Effector memory CD4-positive, alpha-beta T cell (primary cell): ENCODE data around the gene RTL3.
"Not testable (repeated sequence)": the region's sequence is repeated elsewhere in the genome, so short reads cannot be mapped to it uniquely, and the experiment has no call there.

Experiments used
- DNase-seq, 3 donors: peaks; one replicate each; pipeline ENCODE4 v3.0.0-alpha.2; 2020
- H3K27ac ChIP-seq: 2 replicates; pipeline ENCODE4 v1.7.0; 2013; ENCODE audit warnings: mild to moderate bottlenecking, low read length, moderate library complexity; ENCODE audit not compliant: insufficient read depth, poor library complexity, severe bottlenecking
- H3K27me3 ChIP-seq: replicated peaks from 2 replicates; pipeline ENCODE4 v1.7.0; 2013; ENCODE audit warnings: mild to moderate bottlenecking, low read length; ENCODE audit not compliant: insufficient read depth, control insufficient read depth, poor library complexity, severe bottlenecking
- H3K36me3 ChIP-seq: 2 replicates; pipeline ENCODE4 v1.7.0; 2013; ENCODE audit warnings: mild to moderate bottlenecking, low read length, moderate library complexity; ENCODE audit not compliant: control insufficient read depth, insufficient read depth
- H3K4me1 ChIP-seq: 2 replicates; pipeline ENCODE4 v1.7.0; 2013; ENCODE audit warnings: low read length, mild to moderate bottlenecking; ENCODE audit not compliant: control insufficient read depth, insufficient read depth, poor library complexity, severe bottlenecking
- H3K4me3 ChIP-seq: 2 replicates; pipeline ENCODE4 v1.7.0; 2013; ENCODE audit warnings: low read length, low read depth, mild to moderate bottlenecking; ENCODE audit not compliant: insufficient read depth, poor library complexity, severe bottlenecking
- H3K9me3 ChIP-seq: 2 replicates; pipeline ENCODE4 v1.7.0; 2013; ENCODE audit warnings: mild to moderate bottlenecking, low read length, moderate library complexity; ENCODE audit not compliant: control insufficient read depth

The RTL3 gene

DNA sequence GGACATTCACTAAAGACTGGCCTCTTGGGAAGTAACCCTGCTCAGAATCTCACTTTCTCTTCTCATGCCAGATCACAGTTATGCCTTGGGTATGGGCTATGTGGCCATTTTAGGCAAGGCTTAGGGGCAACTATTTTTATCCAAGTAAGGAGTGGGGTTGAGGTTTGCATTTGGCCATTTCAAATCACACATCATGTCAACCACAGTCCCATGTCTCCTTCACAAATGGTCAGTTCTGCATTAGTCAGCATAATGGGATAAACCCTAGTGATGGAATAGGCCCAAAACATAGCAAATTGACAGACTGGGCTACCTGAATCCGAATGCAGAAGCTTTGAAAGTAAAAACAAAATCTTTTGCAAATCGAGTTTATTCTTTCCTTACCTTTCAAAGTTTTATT is 827 bp upstream of the RTL3 start:
- H3K27me3 ChIP-seq: no peaks in the 10 kb centered on the region
- H3K27ac ChIP-seq: no peak overlapping the region
- no peaks in the 10 kb centered on the region for H3K9me3 ChIP-seq
- DNase-seq: no peak
- no peaks in the 10 kb centered on the region for H3K4me1 ChIP-seq
- no peak overlapping the region for H3K4me3 ChIP-seq
- no peaks in the 10 kb centered on the region for H3K36me3 ChIP-seq

DNA sequence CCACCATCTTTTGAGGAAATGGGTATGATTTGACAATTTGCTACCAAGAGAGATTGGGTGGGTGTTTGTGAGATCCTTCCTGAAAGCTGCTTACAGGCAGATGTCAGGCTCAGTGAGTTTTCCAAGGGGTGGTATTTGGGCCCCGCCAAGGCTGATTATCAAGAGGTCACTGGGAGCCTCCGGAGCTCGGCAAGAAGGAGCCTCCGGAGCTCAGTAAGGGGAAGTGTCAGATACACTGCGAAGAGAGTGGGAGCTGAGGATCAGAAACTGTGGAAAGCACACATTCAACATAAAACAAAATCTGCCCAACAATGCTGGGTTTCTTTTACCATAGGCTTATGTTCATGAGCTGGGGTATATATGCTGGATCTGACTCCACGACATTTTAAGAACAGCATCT is 714 bp downstream of the RTL3 start:
- DNase-seq: no peak
- Histone ChIP-seq H3K36me3 (no peaks in the 10 kb centered on the region), H3K27ac (no peak overlapping the region), H3K4me3 (no peak overlapping the region), H3K27me3 (no peaks in the 10 kb centered on the region), H3K9me3 (no peaks in the 10 kb centered on the region), H3K4me1 (no peaks in the 10 kb centered on the region)

DNA sequence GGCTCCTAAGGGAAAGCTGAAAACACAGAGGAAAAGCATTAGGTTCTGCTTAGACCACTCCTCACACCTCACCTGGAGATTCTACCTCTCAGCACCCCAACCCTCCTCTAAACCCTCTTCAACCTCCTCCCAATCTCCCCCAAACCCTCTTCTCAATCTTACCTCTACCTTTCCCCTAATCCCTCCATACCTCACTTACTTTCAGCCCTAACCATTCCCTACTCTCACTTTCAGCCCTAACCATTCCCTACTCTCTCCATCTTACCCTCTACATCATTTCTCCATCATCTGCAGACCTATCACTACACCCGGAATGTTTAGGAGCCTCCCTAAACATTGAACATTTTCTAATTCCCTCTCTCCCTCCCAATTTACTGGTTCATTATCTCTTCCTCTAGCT is 3.5 kb downstream of the RTL3 start:
- no peak overlapping the region for H3K27ac ChIP-seq
- no peaks in the 10 kb centered on the region for H3K36me3 ChIP-seq
- H3K4me3 ChIP-seq: no peak overlapping the region
- no peaks in the 10 kb centered on the region for H3K27me3 ChIP-seq
- DNase-seq: no peak
- H3K9me3 ChIP-seq: no peaks in the 10 kb centered on the region
- no peaks in the 10 kb centered on the region for H3K4me1 ChIP-seq

DNA sequence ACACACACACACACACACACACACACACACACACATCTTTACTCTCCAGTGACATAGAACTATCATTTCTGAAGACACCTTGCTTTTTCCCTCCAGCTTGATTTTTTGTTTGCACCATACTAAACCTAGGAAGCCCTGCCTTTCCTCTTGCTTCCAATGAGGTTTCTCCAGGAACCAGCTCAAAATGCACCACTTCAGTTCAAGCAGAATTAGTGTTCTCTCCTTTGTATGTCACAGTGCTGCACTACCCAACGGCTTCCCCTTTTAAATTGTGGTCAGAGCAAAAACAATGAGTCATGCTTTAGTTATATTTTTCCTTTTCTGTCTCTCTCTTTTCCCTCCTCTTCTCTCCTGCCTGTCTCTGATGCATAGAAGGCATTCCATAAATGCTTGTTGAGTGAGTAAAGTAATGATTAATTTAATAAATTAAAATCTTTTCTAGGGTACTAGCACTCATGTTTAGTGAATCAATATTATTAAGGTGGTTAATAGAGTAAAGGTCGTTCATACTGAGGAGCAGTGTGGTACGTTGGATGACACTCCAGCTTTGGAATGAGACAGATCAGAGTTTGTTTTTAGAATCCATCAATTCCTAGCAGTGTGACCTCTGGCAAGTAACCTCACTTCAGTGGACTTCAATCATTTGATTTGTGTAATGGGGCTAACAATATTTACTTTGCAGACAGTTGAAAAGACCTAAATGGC is 5.9 kb downstream of the RTL3 start:
- Histone ChIP-seq H3K4me1 (no peaks in the 10 kb centered on the region), H3K27ac (no peak overlapping the region), H3K27me3 (no peaks in the 10 kb centered on the region), H3K4me3 (no peak overlapping the region), H3K36me3 (no peaks in the 10 kb centered on the region), H3K9me3 (no peaks in the 10 kb centered on the region)
- no peak for DNase-seq

DNA sequence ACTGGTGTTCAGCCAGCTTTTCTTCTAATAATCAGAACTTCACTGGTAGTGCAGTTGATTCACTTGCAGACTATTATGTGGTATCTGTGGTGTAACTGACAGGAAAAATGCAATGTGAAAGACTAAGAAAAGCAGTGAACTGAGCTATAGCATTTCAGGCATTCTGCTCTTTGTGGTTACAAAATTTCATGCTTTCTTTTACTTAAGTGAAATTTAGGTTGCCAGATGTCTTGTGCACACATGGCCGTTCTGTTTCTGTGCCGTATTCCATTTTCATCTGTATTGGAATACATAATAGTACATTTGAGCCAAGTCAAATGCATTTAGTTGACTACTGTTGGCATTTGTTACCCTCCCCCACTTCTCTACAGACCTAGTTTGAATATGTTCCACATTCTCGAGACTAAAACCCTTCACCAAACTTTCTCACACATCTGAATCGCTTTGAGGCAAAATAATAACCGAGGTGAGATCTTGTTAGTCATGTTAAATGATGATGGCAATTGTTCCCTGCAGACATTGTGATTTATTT is 8.2 kb downstream of the RTL3 start:
- Histone ChIP-seq H3K9me3 (no peaks in the 10 kb centered on the region), H3K27me3 (no peaks in the 10 kb centered on the region), H3K36me3 (no peaks in the 10 kb centered on the region), H3K4me3 (no peak overlapping the region), H3K27ac (no peak overlapping the region), H3K4me1 (no peaks in the 10 kb centered on the region)
- no peak for DNase-seq

DNA sequence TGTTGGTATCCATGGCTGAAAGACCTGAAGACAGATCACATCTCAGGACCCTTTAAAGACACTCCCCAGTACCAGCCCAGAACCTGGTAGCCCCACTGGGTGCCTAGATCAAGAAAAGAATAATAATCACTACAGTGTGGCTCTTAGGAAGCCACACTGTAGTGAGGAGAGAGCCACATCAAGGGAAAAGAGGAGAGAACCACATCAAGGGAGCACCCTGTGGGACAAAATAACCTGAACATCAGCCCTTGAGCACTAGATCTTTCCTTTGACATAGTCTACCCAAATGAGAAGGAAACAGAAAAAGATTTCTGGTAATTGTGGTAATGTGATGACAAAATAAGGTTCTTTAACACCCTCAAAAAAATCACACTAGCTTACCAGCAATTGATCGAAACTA is 15.3 kb downstream of the RTL3 start:
- no peak overlapping the region for H3K4me3 ChIP-seq
- no peaks in the 10 kb centered on the region for H3K36me3 ChIP-seq
- H3K9me3 ChIP-seq: no peaks in the 10 kb centered on the region
- no peaks in the 10 kb centered on the region for H3K27me3 ChIP-seq
- peaks cover 3% of the 10 kb centered on the region for H3K4me1 ChIP-seq
- H3K27ac ChIP-seq: no peak overlapping the region
- no peak for DNase-seq

DNA sequence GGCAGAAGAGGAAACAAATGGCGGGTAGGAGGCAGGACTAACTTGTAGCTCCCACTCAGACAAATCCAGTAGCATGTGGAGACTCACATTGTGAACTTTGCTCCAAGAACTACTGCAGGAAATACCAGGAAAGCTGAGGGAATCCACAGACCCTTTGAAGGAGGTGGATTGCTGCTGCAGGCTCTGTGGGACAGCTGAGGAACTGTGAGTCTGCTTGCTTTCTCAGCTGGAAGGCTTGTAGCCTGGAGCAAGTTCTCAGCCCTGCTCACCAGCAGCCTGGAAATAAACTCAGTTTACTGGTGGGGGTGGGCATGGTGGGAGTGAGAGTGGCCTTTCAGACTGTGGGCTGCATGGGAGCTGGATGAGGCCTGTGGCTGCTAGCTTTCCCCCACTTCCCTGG is 16.0 kb downstream of the RTL3 start:
- H3K27ac ChIP-seq: no peak overlapping the region
- H3K36me3 ChIP-seq: no peaks in the 10 kb centered on the region
- no peak overlapping the region for H3K4me3 ChIP-seq
- DNase-seq: no peak
- peaks cover 3% of the 10 kb centered on the region for H3K4me1 ChIP-seq
- H3K27me3 ChIP-seq: no peaks in the 10 kb centered on the region
- no peaks in the 10 kb centered on the region for H3K9me3 ChIP-seq

DNA sequence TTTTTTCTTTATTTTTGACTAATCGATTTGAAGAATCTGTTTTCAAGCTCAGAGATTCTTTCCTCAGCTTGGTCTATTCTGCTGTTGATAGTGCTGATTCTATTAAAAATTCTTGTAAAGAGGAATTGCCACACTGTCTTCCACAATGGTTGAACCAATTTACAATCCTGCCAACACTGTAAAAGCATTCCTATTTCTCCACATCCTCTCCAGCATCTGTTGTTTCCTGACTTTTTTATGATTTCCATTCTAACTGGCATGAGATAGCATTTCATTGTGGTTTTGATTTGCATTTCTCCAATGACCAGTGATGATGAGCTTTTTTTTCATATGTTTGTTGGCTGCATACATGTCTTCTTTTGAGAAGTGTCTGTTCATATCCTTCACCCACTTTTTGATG is 23.0 kb downstream of the RTL3 start:
- H3K9me3 ChIP-seq, H3K36me3 ChIP-seq, DNase-seq, H3K4me1 ChIP-seq, H3K4me3 ChIP-seq, H3K27me3 ChIP-seq, H3K27ac ChIP-seq: not testable (repeated sequence)

DNA sequence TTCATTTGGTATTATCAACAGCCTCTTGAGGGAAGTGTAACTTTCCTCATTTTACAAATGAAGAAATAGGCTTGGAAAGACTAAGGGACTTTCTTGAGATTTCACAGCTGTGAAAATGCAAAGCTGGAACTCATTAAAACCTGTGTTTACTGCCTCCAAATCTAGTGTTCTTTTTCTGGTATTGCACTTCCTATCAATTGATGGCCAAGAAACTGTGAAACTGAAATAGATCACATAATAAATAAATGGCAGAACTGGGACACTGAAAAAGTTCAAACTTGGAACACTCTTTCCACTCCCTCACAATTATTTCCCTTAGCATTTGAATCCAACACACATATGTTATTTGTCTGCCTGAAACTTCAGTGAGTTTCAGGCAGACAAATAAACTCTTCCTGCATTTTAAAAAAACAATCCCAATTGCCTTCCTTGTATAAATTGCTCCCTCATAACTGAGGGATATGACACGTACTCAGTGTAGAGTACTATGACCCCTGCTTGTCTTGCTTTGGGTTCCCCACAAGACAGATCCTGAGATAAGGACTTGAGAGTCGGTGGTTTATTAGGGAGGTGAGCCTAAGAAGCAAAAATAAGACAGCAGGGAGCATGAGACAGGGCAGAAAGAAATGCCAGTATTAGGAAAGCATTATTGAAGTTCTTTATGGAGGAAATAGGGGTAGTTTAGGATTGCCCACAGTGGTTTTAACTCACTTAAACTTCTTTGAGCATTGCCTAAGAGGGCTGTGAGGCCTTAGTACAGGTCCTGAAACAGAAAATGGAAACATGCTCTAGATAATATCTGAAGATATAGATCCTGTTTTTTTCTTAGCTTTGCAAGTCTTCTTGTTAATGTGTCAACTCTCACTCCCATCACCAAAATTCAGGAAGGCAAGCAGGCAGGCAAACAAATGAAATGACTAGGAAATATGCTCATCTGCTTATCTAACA is 33.9 kb downstream of the RTL3 start:
- no peak overlapping the region for H3K4me3 ChIP-seq
- H3K36me3 ChIP-seq: no peaks in the 10 kb centered on the region
- no peaks in the 10 kb centered on the region for H3K9me3 ChIP-seq
- H3K27me3 ChIP-seq: no peaks in the 10 kb centered on the region
- H3K4me1 ChIP-seq: no peaks in the 10 kb centered on the region
- DNase-seq: no peak
- no peak overlapping the region for H3K27ac ChIP-seq

DNA sequence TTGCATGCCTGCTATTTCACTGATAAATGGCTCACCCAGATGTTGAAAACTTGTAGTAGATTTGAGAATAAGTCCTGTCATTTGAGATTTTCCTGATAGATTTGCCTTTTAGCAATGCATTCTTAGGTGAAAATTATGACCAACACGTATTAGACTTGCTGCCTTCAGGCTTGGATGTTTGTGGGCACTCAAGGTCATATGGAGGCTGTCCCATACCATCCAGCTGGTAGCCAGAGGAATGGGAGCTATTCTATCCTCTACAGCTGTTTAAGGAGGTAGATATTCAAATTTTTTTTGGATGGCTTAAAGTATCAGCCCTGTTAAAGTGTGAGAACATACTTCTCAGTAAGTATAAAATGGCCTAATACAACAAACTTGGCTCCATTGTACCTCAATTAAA is 34.7 kb downstream of the RTL3 start:
- Histone ChIP-seq H3K4me1 (no peaks in the 10 kb centered on the region), H3K4me3 (no peak overlapping the region), H3K27ac (no peak overlapping the region), H3K27me3 (no peaks in the 10 kb centered on the region), H3K36me3 (no peaks in the 10 kb centered on the region), H3K9me3 (no peaks in the 10 kb centered on the region)
- no peak for DNase-seq
